Colonic mucosa (tissue), 4 donors: Measurements from ENCODE around the gene MIDN. TPM values are rescaled to one million over a fixed set of nuclear protein-coding genes. Genes with fewer than 3 reads are reported as not detected.
A peak's percentile ranks its signal among the peaks of the same experiment; 100 is the strongest.

Experiments
- DNase-seq: peaks from one replicate; pipeline ENCODE4 v3.0.0-alpha.2; 2020
- H3K27ac ChIP-seq: fragments of 200-600 bp; one replicate; pipeline ENCODE4 v1.8.0; 2021
- H3K27me3 ChIP-seq: fragments of 200-600 bp; one replicate; pipeline ENCODE4 v1.8.0; 2021
- H3K36me3 ChIP-seq: fragments of 200-600 bp; one replicate; pipeline ENCODE4 v1.8.0; 2021
- H3K4me1 ChIP-seq: fragments of 200-600 bp; one replicate; pipeline ENCODE4 v1.8.0; 2021; ENCODE audit warnings: mild to moderate bottlenecking
- H3K4me3 ChIP-seq: fragments of 200-600 bp; one replicate; pipeline ENCODE4 v1.8.0; 2021
- H3K9ac ChIP-seq, 2 donors: one replicate each; pipeline ENCODE4 v1.7.0; 2013; ENCODE audit warnings: control low read depth in 2 of 2, low read depth in 2 of 2, low read length in 2 of 2
- H3K9me3 ChIP-seq: fragments of 200-600 bp; one replicate; pipeline ENCODE4 v1.8.0; 2021
- CTCF ChIP-seq: fragments of 200-600 bp; IDR thresholded peaks from one replicate; pipeline ENCODE4 v1.8.0; 2022; ENCODE audit warnings: antibody characterized with exemption, mild to moderate bottlenecking
- intact Hi-C: fragments of 100-400 bp; cut with DNase I; formaldehyde crosslinking; loops from one replicate; pipeline ENCODE4 v1.14.1; 2022
- total RNA-seq, 2 donors: library from RNA; stranded (reverse); fragmentation: NEBNext Ultra II Directional in 1 of 2; extraction: Animal tissue kit (Norgen Biotek cat#: 25700) in 1 of 2; gene quantifications; one replicate each; pipeline ENCODE4 v1.2.1, GENCODE V29; 2021
- donor health status: healthy.
- donor health status: DM: no; HTN: no; CAD: no.
- donor health status: DM: no; HTN: no; CAD: no.

Gene MIDN
- total RNA-seq, 2 donors from 2014 or later: 172 to 177 TPM

DNA sequence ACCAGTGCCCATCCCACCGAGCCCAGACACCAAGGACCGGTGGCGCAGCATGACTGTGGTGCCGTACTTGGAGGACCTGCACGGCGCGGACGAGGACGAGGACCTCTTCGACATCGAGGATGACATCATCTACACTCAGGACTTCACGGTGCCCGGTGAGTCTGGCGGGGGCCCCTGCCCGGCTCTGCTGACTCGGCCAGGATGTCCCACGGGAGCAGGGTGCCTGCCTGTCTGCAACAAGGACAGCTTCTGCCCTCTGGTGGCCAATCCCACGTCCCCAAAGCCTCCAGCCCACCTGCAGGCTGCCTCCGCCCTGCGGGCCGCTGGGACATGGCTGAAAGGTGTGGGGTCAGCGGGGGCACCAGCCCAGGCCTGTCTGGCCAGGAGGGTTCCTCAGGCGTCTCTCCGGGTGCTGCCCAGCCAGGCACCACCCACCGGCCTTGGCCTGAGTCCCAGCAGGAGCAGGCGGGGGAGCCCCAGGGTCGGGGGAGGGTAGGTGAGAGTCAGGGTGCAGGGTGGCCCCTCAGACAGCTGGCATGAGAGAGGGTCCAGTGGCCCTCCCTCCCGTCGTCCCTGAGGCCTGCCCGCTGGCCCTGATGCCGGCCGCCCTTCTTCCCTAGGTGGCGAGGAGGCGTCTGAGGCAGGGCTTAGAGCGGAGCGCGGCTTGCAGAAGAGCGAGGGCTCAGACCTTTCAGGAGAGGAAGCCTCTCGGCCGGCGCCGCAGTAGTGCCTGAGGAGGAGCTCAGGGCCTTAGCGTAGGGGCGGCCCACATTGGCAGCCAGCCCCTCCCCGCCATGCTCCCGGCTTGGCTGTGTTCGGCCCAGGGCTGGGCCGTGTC, 25.1 kb upstream of the MIDN start:
- H3K27me3 ChIP-seq: no peaks in the 10 kb centered on the region
- DNase-seq: no peak
- intact Hi-C loops: no loop called here
- no peak overlapping the region for H3K4me3 ChIP-seq
- H3K27ac ChIP-seq: no peak overlapping the region
- peaks cover 36% of the 10 kb centered on the region for H3K36me3 ChIP-seq
- peak; percentile 24 for TF ChIP-seq CTCF
- H3K9me3 ChIP-seq: no peaks in the 10 kb centered on the region
- no peak overlapping the region for H3K9ac ChIP-seq
- H3K4me1 ChIP-seq: no peaks in the 10 kb centered on the region

DNA sequence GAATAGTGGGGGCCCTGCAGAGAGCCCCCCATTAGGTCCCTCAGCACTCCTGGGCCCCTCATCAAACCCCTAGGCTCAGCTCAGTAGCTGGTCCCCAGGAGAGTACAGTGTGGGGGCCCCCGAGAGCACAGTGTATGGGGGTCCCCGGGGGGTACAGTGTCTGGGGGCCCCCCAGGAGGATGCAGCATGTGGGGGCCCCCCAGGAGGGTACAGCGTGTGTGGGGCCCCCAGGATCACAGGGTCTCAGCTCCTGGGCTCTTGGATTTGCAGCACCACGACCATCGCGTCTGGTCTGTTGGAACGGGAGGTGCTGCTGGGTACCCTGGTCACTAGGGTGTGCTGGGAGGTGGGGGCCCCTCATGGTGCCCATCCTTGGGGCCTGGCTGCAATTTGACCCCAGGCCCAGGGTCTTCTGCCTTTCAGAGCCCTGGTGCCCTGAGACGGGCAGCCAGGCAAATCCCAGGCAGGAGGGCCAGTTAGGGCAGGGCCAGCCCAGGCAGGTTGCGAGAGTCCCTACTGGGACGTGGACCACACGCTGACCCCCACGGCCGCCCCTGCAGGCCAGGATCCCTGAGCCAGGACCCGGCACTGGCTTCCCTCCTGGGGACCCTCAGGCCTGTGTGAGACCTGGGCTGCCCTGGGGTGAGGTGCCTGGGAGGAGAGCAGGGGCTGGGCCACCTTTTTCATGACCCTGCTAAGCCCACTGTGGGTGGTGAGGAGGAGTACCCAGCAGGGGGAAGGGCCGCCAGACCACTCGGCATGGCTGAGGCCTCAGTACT, 24.1 kb upstream of the MIDN start:
- Histone ChIP-seq H3K4me1 (no peaks in the 10 kb centered on the region), H3K9me3 (no peaks in the 10 kb centered on the region), H3K36me3 (peaks cover 36% of the 10 kb centered on the region), H3K9ac (no peak overlapping the region), H3K27me3 (no peaks in the 10 kb centered on the region), H3K4me3 (no peak overlapping the region), H3K27ac (no peak overlapping the region)
- no peak for TF ChIP-seq CTCF
- intact Hi-C loops: no loop called here
- no peak for DNase-seq

- no peaks in the 10 kb centered on the region for H3K27me3 ChIP-seq
- no peak overlapping the region for H3K27ac ChIP-seq
- H3K4me3 ChIP-seq: no peak overlapping the region
- TF ChIP-seq CTCF: no peak
- DNase-seq: no peak
- H3K9ac ChIP-seq: no peak overlapping the region
- intact Hi-C loops: no loop called here
- peaks cover 36% of the 10 kb centered on the region for H3K36me3 ChIP-seq
- no peaks in the 10 kb centered on the region for H3K9me3 ChIP-seq
- H3K4me1 ChIP-seq: no peaks in the 10 kb centered on the region
Measured at GRCh38 chr19:1224847-1225246, 23.5 kb upstream of the MIDN start.

DNA sequence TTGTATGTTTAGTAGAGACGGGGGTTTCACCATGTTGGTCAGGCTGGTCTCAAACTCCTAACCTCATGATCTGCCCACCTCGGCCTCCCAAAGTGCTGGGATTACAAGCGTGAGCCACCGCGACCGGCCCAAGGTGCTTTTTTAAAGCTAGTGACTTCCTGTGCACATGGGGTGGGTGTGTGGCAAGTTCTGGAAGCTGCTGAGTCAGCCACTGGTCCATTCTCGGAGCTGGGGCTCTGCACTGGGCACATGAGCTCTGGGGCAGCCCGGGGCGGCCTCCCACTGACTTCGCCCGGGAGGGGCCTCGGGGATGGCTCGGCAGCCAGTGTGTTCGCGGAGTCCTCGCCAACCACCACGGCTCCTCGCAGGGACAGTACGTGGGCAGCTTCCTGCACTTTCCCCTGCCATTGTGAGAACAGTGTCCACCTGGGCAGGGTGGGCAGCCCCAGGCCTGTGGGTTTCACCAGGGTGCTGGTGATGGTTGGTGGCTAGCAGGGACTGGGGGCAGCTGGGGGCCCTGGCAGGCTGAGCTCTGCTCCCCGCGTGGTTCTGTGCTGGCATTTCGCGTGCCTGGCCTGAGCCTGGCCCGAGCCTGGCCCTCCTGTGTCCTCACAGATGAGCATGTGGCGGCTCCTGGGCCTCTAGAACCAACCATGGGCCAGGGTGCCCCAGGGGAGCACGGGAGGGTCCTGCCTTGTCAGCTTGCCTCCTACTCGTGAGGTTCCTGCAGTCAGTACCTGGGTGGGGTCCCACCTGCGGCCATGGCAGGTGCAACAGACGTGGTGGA, 22.8 kb upstream of the MIDN start:
- TF ChIP-seq CTCF: no peak
- intact Hi-C loops: no loop called here
- no peaks in the 10 kb centered on the region for H3K27me3 ChIP-seq
- no peaks in the 10 kb centered on the region for H3K9me3 ChIP-seq
- no peak overlapping the region for H3K4me3 ChIP-seq
- peaks cover 36% of the 10 kb centered on the region for H3K36me3 ChIP-seq
- H3K4me1 ChIP-seq: no peaks in the 10 kb centered on the region
- no peak for DNase-seq
- H3K9ac ChIP-seq: no peak overlapping the region
- no peak overlapping the region for H3K27ac ChIP-seq

DNA sequence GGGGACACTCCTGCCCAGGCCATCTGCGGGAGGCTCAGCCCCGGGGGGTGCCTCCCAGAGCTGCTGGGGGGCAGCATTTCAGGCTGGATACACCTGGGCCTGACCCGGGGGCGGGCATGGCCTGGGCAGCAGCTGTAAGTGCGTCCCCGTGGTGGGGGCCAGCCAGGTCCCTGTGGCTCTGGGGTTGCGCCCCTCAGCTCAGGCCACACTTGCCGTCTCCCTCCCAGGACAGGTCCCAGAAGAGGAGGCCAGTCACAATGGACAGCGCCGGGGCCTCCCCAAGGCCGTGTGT, 22.2 kb upstream of the MIDN start:
- Histone ChIP-seq H3K4me1 (no peaks in the 10 kb centered on the region), H3K4me3 (no peak overlapping the region), H3K9ac (no peak overlapping the region), H3K27ac (no peak overlapping the region), H3K27me3 (no peaks in the 10 kb centered on the region), H3K36me3 (peaks cover 31% of the 10 kb centered on the region), H3K9me3 (no peaks in the 10 kb centered on the region)
- no peak for TF ChIP-seq CTCF
- intact Hi-C loops: no loop called here
- no peak for DNase-seq
